Retina (tissue), 1 donor: ENCODE measurements around the gene NIPBL.
"Not testable (repeated sequence)": the region's sequence is repeated elsewhere in the genome, so short reads cannot be mapped to it uniquely, and the experiment has no call there.

Source experiments
- DNase-seq: peaks from one replicate; pipeline ENCODE4 v3.0.0-alpha.2; 2016

NIPBL gene

GRCh38 chr5:36876299-36876964 lies at the start of gene NIPBL:
Gene NIPBL (plus strand): TSS chr5:36876769. CDS start chr5:36953697, 76,928 bp downstream.
- peak; percentile 93 for DNase-seq

- no peak for DNase-seq
These were observed 44.3 kb upstream of the NIPBL start for GRCh38 chr5:36832274-36832673.

- DNase-seq, result no peak
These were observed 39.7 kb upstream of the NIPBL start for GRCh38 chr5:36836831-36837230.

GRCh38 chr5:36839489-36840476 lies 36.8 kb upstream of the NIPBL start:
- no peak for DNase-seq

- DNase-seq, result no peak
These were observed 34.9 kb upstream of the NIPBL start for GRCh38 chr5:36841677-36842076.

- DNase-seq, result no peak
These were observed 34.5 kb upstream of the NIPBL start for GRCh38 chr5:36842087-36842486.

- peak; percentile 9 for DNase-seq
These were observed 32.3 kb upstream of the NIPBL start for GRCh38 chr5:36844305-36844704.

- DNase-seq, result not testable (repeated sequence)
These were observed 28.0 kb upstream of the NIPBL start for GRCh38 chr5:36848545-36848944.

GRCh38 chr5:36852903-36853302 lies 23.7 kb upstream of the NIPBL start:
- DNase-seq, result not testable (repeated sequence)

GRCh38 chr5:36854402-36855140 lies 22.0 kb upstream of the NIPBL start:
- no peak for DNase-seq

GRCh38 chr5:36855141-36855495 lies 21.5 kb upstream of the NIPBL start:
- no peak for DNase-seq

- DNase-seq, result no peak
These were observed 14.7 kb upstream of the NIPBL start for GRCh38 chr5:36861871-36862270.

GRCh38 chr5:36870399-36871040 lies 6.0 kb upstream of the NIPBL start:
- DNase-seq, result peak; percentile 34

GRCh38 chr5:36874465-36874864 lies 2.1 kb upstream of the NIPBL start:
- DNase-seq, result peak; percentile 46

- peak; percentile 75 for DNase-seq
These were observed 1.3 kb upstream of the NIPBL start for GRCh38 chr5:36875051-36875789.

- DNase-seq, result peak; percentile 93
These were observed 725 bp upstream of the NIPBL start for GRCh38 chr5:36875790-36876298.

- DNase-seq, result peak; percentile 90
These were observed 547 bp downstream of the NIPBL start for GRCh38 chr5:36876965-36877666.

- DNase-seq, result peak; percentile 26
These were observed 1.3 kb downstream of the NIPBL start for GRCh38 chr5:36877667-36878391.

- DNase-seq, result peak; percentile 50
These were observed 2.0 kb downstream of the NIPBL start for GRCh38 chr5:36878392-36879082.
